ENCODE results near the gene NME9.

Gene NME9

DNA sequence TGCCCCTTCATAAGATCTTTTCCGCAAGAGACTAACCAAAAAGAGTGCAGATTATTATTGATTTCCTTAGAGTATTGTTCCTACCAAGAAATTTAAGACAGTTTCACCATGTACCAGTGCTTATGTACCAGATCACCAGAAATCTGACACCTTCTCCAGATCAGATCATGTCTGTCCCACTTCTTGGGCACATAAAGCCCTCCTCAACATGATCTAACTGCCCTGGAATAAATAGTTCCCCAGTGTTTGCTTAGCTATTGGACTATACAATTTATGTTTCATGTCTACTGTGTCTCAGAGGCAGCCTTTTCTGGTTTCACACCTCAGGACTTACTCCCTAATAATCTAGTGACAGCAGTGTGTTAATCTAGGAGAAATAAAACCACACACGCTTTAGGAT, 46.8 kb downstream of the NME9 start:
- DNase-seq (ENCODE audit: low read depth): no peak

DNA sequence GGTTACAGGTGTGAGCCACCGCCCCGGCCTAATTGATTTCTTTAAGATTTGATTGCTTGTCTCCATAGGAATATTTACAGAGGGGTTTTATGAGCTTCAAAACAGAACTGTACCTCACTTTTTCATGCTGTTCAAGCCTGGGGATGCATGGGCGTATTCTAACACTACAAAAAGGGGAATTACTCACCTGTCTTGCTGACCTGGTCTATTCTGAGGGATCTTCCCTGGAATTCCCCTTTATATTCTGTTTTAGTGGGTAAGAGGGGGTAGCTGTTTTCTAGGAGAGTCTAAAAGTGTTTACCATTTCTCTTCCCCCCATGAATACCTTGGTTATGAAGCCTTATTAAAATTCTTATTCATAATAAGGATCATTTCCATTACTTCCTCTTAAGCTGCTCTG, 48.1 kb downstream of the NME9 start:
- DNase-seq (ENCODE audit: low read depth): no peak

DNA sequence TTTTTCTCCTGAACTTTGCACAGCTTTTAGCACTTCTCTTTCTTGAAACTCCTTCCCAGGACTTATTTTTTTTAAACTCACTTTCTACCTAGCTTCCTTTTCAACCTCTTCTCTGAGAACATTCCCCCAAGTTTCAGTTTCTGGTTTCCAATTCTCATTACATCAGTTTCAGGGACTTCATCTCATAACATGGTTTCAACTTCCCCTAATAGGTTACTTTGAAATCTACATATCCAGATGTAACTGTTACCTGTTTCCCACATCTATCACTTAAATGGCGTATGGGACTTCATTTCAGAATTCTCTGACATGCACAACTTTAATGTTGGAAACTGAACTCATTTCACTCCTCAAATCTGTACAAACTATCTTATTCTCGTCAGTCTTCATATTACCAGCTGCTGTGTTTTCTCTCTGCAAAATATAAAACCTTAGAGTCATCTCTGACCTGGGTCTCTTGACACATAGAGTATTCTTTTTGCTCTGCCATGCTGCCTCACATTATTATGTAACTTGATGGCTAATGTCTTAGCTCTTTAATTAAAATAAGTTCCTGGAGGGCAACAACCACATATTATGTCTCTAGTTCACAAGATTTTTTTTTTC, 58.4 kb downstream of the NME9 start:
- no peak for DNase-seq (ENCODE audit: low read depth)

DNA sequence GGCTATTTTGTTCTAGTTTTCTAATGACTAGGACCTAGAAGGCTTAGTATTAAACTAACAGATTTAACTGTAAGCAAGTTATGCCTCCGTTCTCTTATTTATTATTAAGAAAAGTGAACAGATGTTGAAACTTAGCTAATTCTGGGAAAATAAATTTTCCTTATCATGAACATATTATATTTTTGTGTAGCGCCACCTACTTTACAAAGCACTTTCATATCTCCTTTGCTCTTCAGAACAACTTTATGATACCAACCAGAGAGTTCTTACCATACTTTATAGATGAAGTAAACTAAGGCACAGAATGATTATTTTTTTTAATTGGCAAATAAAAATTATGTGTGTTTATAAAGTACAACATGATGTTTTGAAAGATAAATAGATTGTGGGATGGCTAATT, 59.4 kb downstream of the NME9 start:
- DNase-seq (ENCODE audit: low read depth): no peak

DNA sequence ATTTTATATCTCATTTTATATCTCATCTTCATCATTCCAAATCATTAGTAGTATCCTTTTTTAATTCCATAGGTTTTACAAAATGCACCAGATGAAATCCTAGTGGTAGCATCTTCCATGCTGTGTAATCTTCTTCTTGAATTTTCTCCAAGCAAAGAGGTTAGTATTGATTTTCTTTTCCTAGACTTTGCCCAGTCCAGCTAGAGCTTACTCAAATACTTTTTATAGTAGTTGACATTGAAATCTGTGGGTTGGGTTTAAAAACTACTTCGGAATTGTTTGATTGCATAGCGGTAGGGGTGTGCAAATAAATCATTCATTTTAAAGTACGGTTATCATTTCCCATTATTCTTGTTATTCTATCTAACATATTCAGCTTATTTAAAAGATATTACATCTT, 62.6 kb downstream of the NME9 start:
- DNase-seq (ENCODE audit: low read depth): no peak

DNA sequence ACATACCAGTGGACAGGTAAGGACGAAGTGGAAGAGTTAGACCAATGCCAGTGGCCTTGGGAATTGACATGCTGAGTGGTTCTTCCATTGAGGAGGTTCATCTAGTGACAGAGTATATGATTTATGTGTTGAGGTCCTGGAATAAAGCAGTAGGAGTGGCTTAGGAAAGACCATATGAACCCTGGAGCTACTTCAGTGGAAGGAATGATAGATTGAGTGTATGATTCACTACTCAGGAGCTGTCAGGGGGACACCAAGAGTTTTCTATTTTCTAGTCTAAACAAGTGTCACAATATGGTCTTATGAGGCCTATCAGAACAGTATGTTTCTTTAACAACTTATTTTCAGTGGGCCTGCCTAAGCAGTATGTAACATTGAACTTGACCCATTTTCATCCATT, 63.9 kb downstream of the NME9 start:
- no peak for DNase-seq (ENCODE audit: low read depth)

DNA sequence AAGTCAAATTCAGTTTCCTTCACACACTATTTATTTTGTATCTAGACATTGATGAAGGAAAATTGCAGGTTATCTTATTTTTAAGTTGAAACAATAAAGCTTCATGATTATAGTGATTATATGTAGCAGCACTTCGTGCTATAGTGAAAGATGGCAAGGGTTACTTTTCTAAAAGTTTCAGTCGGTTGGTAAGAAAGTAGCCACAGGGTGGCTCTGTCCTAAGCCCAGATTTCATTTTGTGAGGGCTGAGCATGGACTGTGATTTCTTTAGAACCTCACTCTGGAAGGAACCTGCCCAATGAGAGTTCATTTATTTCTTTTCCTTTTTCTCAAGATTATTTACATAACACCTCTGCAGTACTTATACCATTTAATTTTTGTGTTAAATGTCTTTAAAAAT, 66.5 kb downstream of the NME9 start:
- DNase-seq (ENCODE audit: low read depth): no peak

DNA sequence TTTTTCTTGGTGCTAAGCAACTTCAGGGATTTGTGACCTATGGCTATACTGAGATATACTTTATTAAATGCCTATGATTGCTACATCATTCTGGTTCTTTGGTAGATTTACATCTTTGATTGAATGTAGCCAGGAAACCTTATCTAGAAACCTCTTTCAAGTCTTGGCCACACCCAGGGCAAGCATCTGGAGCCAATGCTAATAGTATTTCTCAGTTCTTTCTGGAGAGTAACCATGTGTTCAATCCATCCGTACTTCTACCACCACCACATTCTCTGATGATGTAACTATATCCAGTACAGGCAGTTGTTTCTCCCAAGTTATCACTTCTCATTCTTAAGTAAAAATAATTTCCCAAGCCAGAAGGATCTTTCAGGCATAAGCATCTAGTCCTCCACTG, 69.0 kb downstream of the NME9 start:
- no peak for DNase-seq (ENCODE audit: low read depth)

DNA sequence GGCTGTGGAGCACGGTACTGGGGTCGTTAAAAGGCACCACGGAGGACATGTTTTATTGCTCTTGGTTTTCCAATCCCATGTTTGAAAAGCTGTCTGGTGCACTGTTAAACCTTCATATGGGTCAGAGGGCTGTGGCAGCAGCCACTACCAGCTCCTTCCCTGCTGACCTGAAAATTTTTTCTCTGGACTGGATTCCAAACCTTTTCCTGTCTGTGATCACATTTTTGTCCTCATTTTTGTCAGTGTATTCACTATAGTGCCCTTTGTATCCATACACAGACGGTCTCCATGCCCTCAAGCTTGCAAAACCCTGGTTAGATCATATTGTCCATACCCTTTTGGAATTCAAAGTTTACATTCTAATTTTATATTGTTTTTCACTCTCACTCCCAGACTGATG, 70.5 kb downstream of the NME9 start:
- DNase-seq (ENCODE audit: low read depth): no peak

DNA sequence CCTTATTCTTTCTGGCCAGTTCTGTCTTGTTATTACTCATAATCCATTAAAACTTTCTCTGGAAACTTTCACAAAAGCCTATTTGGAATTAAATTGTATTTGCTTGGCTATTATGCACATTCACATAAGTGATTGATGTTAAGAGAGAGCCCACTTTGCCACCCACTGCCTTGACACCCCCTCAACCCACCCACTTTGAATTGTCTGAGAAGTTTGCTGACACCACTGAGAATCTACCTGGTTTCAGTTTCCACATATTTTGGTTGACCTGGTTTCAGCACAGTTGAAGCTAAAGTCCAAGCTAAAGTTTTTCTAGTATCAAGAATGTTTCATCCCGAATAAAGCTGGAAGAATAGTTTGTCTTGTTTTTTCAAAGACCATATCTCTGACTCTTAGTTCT, 71.7 kb downstream of the NME9 start:
- DNase-seq (ENCODE audit: low read depth): no peak

DNA sequence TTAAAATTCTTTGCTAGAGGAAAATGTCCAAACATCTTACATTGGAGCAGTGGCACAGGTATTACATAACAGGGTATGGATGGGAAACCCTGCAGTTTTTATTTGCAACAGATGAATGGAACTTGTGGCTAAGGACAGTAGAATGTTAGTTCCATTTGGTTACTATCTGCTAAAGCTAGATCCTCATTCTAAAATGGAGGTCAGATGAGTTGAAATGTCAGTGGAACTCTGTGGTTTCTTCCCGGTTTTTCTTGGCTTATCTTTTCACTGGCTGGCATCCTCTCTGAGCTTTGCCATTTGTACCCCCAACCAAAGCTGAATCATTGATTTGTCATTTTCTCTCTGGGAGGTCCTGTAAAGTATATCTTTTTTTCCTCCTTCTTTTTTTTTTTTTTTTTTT, 73.6 kb downstream of the NME9 start:
- no peak for DNase-seq (ENCODE audit: low read depth)

DNA sequence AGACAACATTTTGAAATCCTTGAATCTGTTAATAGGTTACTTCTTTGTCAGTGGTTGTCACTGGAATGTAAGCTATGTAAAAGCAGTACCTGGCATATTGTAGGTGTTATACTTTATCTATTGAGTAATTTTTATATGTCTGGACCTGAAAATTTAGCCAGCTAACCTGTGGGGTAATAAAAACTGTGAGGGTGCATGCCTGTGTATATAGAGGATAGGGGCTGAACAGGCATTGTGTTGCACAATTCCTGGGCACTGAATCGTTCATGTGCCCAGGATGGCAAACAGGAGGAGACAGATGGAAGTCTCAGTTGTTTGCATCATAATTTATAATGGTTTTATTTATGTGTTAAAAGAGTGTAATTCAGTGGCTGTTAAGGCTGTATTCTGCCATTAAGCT, 75.4 kb downstream of the NME9 start:
- no peak for DNase-seq (ENCODE audit: low read depth)

DNA sequence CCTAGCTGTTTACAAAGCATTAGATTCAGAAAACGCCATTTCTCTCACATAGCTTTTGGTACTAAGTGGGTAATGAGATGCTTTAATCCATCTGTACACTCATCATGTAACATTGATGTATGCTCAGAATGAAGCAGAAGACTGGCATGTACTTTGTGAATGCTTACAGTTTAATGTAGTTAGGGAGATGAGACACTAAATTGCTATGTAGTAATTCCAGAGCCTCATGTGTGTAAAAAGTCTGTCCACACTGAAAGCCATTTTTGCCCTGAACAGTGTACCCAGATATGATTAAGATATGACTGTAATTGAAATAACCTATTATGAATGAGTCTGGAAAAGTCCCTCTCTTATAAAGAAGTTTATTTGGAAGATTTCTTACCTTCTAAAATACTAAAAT, 76.0 kb downstream of the NME9 start:
- DNase-seq (ENCODE audit: low read depth): no peak
